GM18517 (cell line): ENCODE measurements around the gene CCDC50.

Experiments
- ATAC-seq: cut with Tn5 transposase; IDR thresholded peaks from one replicate; pipeline ENCODE4 v1.9.1; 2021; ENCODE audit warnings: mild to moderate bottlenecking, moderate library complexity; ENCODE audit not compliant: unreplicated experiment

CCDC50 gene

GRCh38 chr3:191415566-191415965 lies 86.4 kb downstream of the CCDC50 start:
- ATAC-seq: no peak

- no peak for ATAC-seq
Observed at GRCh38 chr3:191417457-191417729, 88.2 kb downstream of the CCDC50 start.

GRCh38 chr3:191420771-191421170 lies 91.6 kb downstream of the CCDC50 start:
- no peak for ATAC-seq

- ATAC-seq: no peak
Observed at GRCh38 chr3:191424881-191425280, 95.7 kb downstream of the CCDC50 start.

GRCh38 chr3:191425322-191425734 lies 96.1 kb downstream of the CCDC50 start:
- ATAC-seq: no peak

- no peak for ATAC-seq
Observed at GRCh38 chr3:191426311-191426710, 97.1 kb downstream of the CCDC50 start.

GRCh38 chr3:191428177-191428576 lies 99.0 kb downstream of the CCDC50 start:
- ATAC-seq: no peak

GRCh38 chr3:191430103-191430502 lies 100.9 kb downstream of the CCDC50 start:
- no peak for ATAC-seq

- ATAC-seq: no peak
Observed at GRCh38 chr3:191431160-191431822, 102.1 kb downstream of the CCDC50 start.

- no peak for ATAC-seq
Observed at GRCh38 chr3:191432162-191432561, 103.0 kb downstream of the CCDC50 start.

GRCh38 chr3:191434024-191434423 lies 104.8 kb downstream of the CCDC50 start:
- no peak for ATAC-seq

- ATAC-seq: no peak
Observed at GRCh38 chr3:191435981-191436380, 106.8 kb downstream of the CCDC50 start.

GRCh38 chr3:191438150-191438814 lies 109.1 kb downstream of the CCDC50 start:
- ATAC-seq: no peak

GRCh38 chr3:191440532-191440931 lies 111.3 kb downstream of the CCDC50 start:
- no peak for ATAC-seq

GRCh38 chr3:191441687-191442086 lies 112.5 kb downstream of the CCDC50 start:
- no peak for ATAC-seq

- no peak for ATAC-seq
Observed at GRCh38 chr3:191444569-191444968, 115.4 kb downstream of the CCDC50 start.
